DMS114 treated with DMSO at 0.1 percent for 48 hours (cell line): ENCODE measurements around the gene OR1M1.

ENCODE experiments used
- DNase-seq: peaks from one replicate; lab custom pipeline; 2025; ENCODE audit not compliant: unreplicated experiment; lab: John Stamatoyannopoulos, UW

The OR1M1 gene

DNA sequence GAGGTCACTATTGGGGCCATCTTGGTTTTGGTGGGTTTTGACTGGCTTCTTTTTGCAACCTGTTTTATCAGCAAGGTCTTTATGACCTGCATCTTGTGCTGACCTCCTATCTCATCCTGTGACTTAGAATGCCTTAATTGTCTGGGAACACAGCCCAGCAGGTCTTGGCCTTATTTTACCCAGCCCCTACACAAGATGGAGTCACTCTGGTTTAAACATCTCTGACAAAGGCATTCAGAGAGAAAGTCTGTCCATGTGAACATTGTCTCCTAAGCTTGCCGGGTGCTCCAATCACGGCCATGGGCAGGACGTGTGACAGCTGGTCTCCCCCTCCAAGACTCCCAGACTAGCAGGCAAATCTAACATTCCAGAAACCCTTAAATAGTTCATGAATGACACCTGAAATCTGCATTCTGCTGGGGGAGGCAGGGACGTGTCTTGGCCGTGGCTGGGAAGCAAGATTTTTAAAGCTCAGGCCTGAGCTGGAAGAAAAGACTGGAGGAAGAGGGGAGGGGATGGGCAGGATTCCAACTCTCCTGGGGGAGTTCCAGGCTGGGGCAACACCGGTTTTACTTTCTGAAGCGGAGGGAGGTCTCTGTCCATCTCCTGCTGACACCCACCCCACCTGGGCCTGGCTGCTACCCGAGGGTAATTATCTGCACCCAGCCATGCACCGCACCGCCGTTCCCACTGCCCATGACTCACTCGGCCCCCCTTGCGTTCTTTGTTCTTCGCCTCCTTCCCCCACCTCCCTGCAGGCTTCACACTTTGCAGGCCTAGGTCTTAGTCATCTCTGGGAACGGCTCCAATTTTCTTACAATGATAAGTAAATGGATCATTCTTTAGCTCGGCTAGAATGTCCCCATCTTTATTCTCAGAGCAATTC lies 11.6 kb upstream of the OR1M1 start:
- DNase-seq, result no peak

DNA sequence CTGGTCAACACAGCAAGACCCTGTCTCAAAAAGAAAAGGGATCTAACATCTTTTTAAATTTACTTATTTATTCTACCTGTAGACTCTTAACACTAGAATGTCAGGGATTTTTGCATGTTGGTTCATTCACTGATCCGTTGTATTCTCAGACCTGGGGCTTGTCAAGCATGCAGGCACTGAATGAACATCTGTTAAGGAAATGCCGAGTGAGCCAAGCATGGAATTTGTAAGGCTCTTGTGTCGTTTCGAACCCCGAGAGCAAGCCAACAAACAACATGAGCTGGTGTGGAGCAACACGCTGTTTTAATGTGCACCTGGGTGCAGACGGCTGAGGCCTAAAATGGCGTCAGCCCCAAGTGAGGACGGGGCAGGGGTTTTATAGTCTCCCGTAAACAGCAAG lies 10.0 kb upstream of the OR1M1 start:
- DNase-seq, result no peak

GRCh38 chr19:9078651-9079050 lies 8.2 kb upstream of the OR1M1 start:
- DNase-seq, result no peak

DNA sequence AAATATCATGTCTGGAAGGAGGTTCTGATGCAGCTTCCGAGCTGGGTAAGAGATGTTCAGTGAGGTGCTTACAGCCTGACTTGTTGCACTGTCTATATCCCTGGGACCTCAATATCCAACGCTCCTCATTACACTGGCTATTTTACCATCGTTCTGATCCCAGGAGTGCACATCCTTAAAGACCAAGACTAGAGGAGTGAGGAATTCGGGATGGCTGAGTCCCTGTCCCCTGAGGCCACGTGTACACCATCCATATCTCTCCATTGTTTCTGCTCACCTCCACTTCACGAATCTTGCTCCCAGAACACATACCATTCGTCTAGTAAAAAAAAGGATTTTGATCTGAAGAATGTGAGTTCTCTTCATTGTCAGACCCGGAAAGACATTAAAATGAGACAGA lies 20.5 kb downstream of the OR1M1 start, which contains the start of gene OR7G2:
Gene OR7G2 (minus strand): TSS at position 101 of the 400 bp plus-strand sequence. CDS start 4,232 bp downstream, outside the sequence.
- no peak for DNase-seq

- DNase-seq, result no peak
Measured at GRCh38 chr19:9109959-9110358, 23.1 kb downstream of the OR1M1 start.

DNA sequence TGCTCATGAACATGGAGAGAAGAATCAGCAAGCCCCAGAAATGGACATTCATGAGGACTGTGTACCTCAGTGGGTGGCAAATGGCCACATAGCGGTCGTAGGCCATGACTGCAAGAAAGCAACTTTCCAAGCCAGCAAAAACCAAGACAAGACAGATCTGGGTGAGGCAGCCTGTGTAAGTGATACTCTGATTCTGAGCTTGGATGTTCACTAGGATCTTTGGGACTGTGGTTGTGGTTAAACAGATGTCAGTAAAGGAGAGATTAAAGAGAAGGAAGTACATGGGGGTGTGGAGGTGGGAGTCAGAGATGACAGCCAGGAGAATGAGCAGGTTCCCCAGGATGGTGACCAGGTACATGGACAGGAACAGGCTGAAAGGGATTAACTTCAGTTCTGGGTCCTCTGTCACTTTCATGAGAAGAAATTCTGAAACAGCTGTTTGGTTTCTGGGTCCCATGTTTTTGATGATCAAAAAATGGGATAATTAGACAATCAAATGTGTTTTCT lies 28.5 kb downstream of the OR1M1 start, which contains the start of gene OR7G1:
Gene OR7G1 (minus strand): TSS at position 457 of the 507 bp plus-strand sequence. CDS start 0 bp downstream, at position 457.
- DNase-seq, result no peak

- no peak for DNase-seq
Measured at GRCh38 chr19:9116547-9116946, 29.7 kb downstream of the OR1M1 start.

- no peak for DNase-seq
Measured at GRCh38 chr19:9126900-9127405, 40.1 kb downstream of the OR1M1 start, which contains the start of gene OR7G3. TSS of gene OR7G3 (minus strand) at chr19:9126950. CDS start at chr19:9126950, 0 bp downstream.

DNA sequence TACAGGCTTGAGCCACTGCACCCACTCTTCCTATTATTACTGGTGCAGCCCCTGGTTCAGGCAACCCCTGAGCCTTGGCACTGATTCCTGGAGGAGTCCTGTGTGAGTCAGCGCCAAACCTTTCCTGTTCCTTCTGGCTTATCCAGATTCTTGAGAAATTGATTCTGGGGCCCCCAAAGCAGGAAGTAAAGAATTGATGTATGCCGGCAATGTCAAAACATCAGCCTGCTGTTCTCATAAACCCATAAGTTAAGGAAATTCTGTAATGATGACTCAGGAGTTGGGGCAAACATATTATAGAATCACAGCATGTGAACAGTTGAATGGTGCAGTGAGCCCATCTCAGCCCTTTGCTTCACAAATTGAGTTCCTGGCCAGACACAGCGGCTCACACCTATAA lies 41.3 kb downstream of the OR1M1 start:
- no peak for DNase-seq

DNA sequence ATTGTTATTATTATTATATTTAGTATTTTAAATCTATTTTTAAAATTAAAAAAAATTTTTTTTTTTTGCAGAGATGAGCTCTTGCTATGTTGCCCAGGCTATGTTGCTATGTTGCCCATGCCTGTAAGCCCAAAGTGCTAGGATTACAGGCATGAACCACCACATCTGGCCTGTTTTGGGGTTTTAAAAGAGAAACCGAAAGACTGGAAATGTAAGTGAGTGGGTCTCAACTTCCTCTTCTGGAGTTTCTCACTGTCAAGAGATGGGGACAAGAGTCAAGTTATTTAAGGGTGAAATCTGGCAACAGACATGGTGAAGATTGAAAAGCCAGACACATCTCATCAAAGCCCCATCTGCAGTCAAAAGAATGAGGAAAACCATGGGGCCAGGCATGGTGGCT lies 44.1 kb downstream of the OR1M1 start:
- DNase-seq, result no peak

GRCh38 chr19:9132422-9132821 lies 45.6 kb downstream of the OR1M1 start:
- DNase-seq, result no peak

DNA sequence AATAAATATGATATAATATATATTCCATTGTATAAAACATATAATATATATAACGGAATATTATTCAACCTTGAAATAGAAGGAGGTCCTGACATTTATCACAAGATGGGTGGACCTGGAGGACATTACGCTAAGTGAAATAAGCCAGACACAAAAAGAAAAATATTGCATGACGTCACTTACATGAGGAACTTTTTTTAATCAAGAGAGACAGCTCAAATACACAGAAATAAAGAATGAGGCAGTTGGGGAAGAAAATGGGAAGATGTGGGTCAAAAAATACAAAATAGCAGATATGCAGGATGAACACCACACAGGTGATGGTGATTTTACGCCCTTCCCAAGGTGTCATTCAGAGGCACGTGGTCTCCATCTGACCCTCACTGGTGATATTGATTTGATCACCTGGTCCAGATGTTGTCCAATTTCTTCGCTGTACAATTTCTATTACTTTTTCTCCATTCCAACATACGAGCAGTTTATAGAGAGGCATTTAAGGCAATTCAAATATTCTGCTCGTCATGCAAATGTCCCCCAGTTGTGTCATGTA lies 52.8 kb downstream of the OR1M1 start:
- peak; percentile 16 for DNase-seq

- peak; percentile 80 for DNase-seq
Measured at GRCh38 chr19:9140159-9140874, 53.5 kb downstream of the OR1M1 start, which contains the start of gene ZNF317. TSS of gene ZNF317 (plus strand) at chr19:9140397. CDS start at chr19:9156017, 15,620 bp downstream.

- no peak for DNase-seq
Measured at GRCh38 chr19:9144920-9145319, 58.1 kb downstream of the OR1M1 start.
